IMR-90 (cell line): Measurements from ENCODE around the gene PIP5K1C. TPM values are rescaled to one million over a fixed set of nuclear protein-coding genes. Genes with fewer than 3 reads are reported as not detected.

Experiments used
- ATAC-seq: fragments of 200-7000 bp; cut with Tn5 transposase; 2 replicates; pipeline ENCODE4 v1.9.1; 2020; ENCODE audit warnings: low read depth, mild to moderate bottlenecking, moderate library complexity
- BruUV-seq: library from RNA; stranded (reverse); fragments of 400-500 nt; replicated peaks from 2 replicates; lab custom pipeline; 2021; lab: Mats Ljungman, UMichigan
- CTCF ChIA-PET: fragments of 300-600 bp; formaldehyde crosslinking; extraction: SDS; loops from one replicate; lab custom pipeline; 2021; ENCODE audit warnings: antibody characterized with exemption; lab: Yijun Ruan, JAX
- POLR2A ChIA-PET: fragments of 300-600 bp; sonication (Branson Sonifier 250); formaldehyde crosslinking; loops from one replicate; lab custom pipeline; 2022; ENCODE audit warnings: antibody characterized with exemption; ENCODE audit not compliant: unreplicated experiment; lab: Charles Lee
- DNase-seq: peaks from one replicate; pipeline ENCODE4 v3.0.0; 2013
- H2AFZ ChIP-seq: replicated peaks from 2 replicates; pipeline ENCODE3; 2013; ENCODE audit warnings: low read length, mild to moderate bottlenecking; ENCODE audit not compliant: poor library complexity
- H2AK5ac ChIP-seq: 2 replicates; pipeline ENCODE4 v1.6.1; 2013; ENCODE audit warnings: low read depth, low read length, inconsistent platforms
- H2AK9ac ChIP-seq: replicated peaks from 2 replicates; pipeline ENCODE3; 2013; ENCODE audit warnings: mild to moderate bottlenecking, low read depth, low read length, moderate library complexity; ENCODE audit not compliant: poor library complexity
- H2BK120ac ChIP-seq: 2 replicates; pipeline ENCODE4 v1.6.1; 2013; ENCODE audit warnings: low read depth, low read length, inconsistent platforms
- H2BK15ac ChIP-seq: 3 replicates; pipeline ENCODE4 v1.6.1; 2013; ENCODE audit warnings: low read depth, low read length, inconsistent platforms
- H2BK20ac ChIP-seq: 2 replicates; pipeline ENCODE4 v1.6.1; 2013; ENCODE audit warnings: low read depth, mild to moderate bottlenecking, inconsistent platforms, low read length, moderate library complexity
- H2BK5ac ChIP-seq: 2 replicates; pipeline ENCODE4 v1.6.1; 2013; ENCODE audit warnings: mild to moderate bottlenecking, low read depth, low read length, inconsistent platforms; ENCODE audit not compliant: poor library complexity, severe bottlenecking
- H3K14ac ChIP-seq: replicated peaks from 2 replicates; pipeline ENCODE4 v1.6.1; 2013; ENCODE audit warnings: low read depth, low read length, inconsistent platforms
- H3K18ac ChIP-seq: 2 replicates; pipeline ENCODE4 v1.6.1; 2013; ENCODE audit warnings: low read depth, low read length, control low read depth
- H3K23ac ChIP-seq: 2 replicates; pipeline ENCODE4 v1.6.1; 2013; ENCODE audit warnings: low read depth, low read length, inconsistent platforms
- H3K27ac ChIP-seq: 2 replicates; pipeline ENCODE4 v1.5.1; 2013; ENCODE audit warnings: mild to moderate bottlenecking, control low read depth, low read length; ENCODE audit not compliant: insufficient read depth
- H3K27me3 ChIP-seq: 2 replicates; pipeline ENCODE4 v1.6.1; 2013; ENCODE audit warnings: low read length; ENCODE audit not compliant: control insufficient read depth, insufficient read depth
- H3K36me3 ChIP-seq: 2 replicates; pipeline ENCODE4 v1.6.1; 2013; ENCODE audit warnings: low read length, mixed read lengths; ENCODE audit not compliant: control insufficient read depth, insufficient read depth
- H3K4ac ChIP-seq: 2 replicates; pipeline ENCODE4 v1.6.1; 2013; ENCODE audit warnings: low read depth, low read length, inconsistent platforms
- H3K4me1 ChIP-seq: 2 replicates; pipeline ENCODE4 v1.6.1; 2013; ENCODE audit warnings: low read length, mixed read lengths; ENCODE audit not compliant: control insufficient read depth, insufficient read depth
- H3K4me2 ChIP-seq: 2 replicates; pipeline ENCODE4 v1.6.1; 2013; ENCODE audit warnings: low read depth, mild to moderate bottlenecking, control low read depth, low read length, moderate library complexity
- H3K4me3 ChIP-seq: 2 replicates; pipeline ENCODE4 v1.5.1; 2013; ENCODE audit warnings: low read depth, mild to moderate bottlenecking, control low read depth, low read length, moderate library complexity; ENCODE audit not compliant: insufficient read depth
- H3K56ac ChIP-seq: 2 replicates; pipeline ENCODE4 v1.6.1; 2013; ENCODE audit warnings: low read length, inconsistent platforms; ENCODE audit not compliant: insufficient read depth; ENCODE audit errors: extremely low read depth
- H3K79me1 ChIP-seq, 2 experiments: 2 replicates each; pipeline ENCODE4 v1.6.1; 2013; ENCODE audit warnings: low read length in 2 of 2, inconsistent platforms in 1 of 2, low read depth in 1 of 2
- H3K9ac ChIP-seq: 2 replicates; pipeline ENCODE4 v1.6.1; 2013; ENCODE audit warnings: low read depth, low read length, control low read depth
- H3K9me1 ChIP-seq: 2 replicates; pipeline ENCODE4 v1.6.1; 2013; ENCODE audit warnings: low read length, inconsistent platforms; ENCODE audit not compliant: insufficient read depth
- H3K9me3 ChIP-seq: 2 replicates; pipeline ENCODE4 v1.6.1; 2013; ENCODE audit warnings: low read length; ENCODE audit not compliant: control insufficient read depth, insufficient read depth
- H4K20me1 ChIP-seq: 2 replicates; pipeline ENCODE4 v1.6.1; 2013; ENCODE audit warnings: low read length, inconsistent platforms; ENCODE audit not compliant: insufficient read depth
- H4K5ac ChIP-seq: 2 replicates; pipeline ENCODE4 v1.6.1; 2013; ENCODE audit warnings: mild to moderate bottlenecking, low read depth, low read length, control low read depth
- H4K8ac ChIP-seq, 2 experiments: 2 replicates each; pipeline ENCODE4 v1.6.1; 2013; ENCODE audit warnings: low read depth in 2 of 2, low read length in 2 of 2, control low read depth in 1 of 2, inconsistent platforms in 1 of 2
- H4K91ac ChIP-seq: 2 replicates; pipeline ENCODE4 v1.6.1; 2013; ENCODE audit warnings: low read depth, low read length, inconsistent platforms; ENCODE audit not compliant: insufficient read depth
- CEBPB ChIP-seq: IDR thresholded peaks from 2 replicates; pipeline ENCODE4 v1.6.1; 2012; ENCODE audit warnings: low read depth, low read length, improper control_type of control experiment
- CHD1 ChIP-seq: IDR thresholded peaks from 2 replicates; pipeline ENCODE4 v1.6.1; 2012; ENCODE audit warnings: low read depth, low read length, improper control_type of control experiment
- FOS ChIP-seq: fragments of 150-350 bp; IDR thresholded peaks from 2 replicates; pipeline ENCODE4 v1.6.1; 2016; ENCODE audit warnings: low read depth, low read length
- MAFK ChIP-seq: IDR thresholded peaks from 2 replicates; pipeline ENCODE4 v1.6.1; 2012; ENCODE audit warnings: low read depth, low read length, improper control_type of control experiment
- MAZ ChIP-seq: IDR thresholded peaks from 2 replicates; pipeline ENCODE4 v1.6.1; 2012; ENCODE audit warnings: low read depth, mild to moderate bottlenecking, low read length, improper control_type of control experiment, moderate library complexity, borderline replicate concordance
- MXI1 ChIP-seq: IDR thresholded peaks from 2 replicates; pipeline ENCODE4 v1.6.1; 2012; ENCODE audit warnings: low read depth, mild to moderate bottlenecking, low read length, moderate library complexity, borderline replicate concordance
- NFE2L2 ChIP-seq: fragments of 150-350 bp; IDR thresholded peaks from 2 replicates; pipeline ENCODE4 v1.6.1; 2016; ENCODE audit warnings: low read depth, mild to moderate bottlenecking, low read length
- POLR2A ChIP-seq: IDR thresholded peaks from 2 replicates; pipeline ENCODE4 v1.6.1; 2012; ENCODE audit warnings: mild to moderate bottlenecking, low read depth, low read length
- RAD21 ChIP-seq: IDR thresholded peaks from 2 replicates; pipeline ENCODE4 v1.6.1; 2012; ENCODE audit warnings: low read length, improper control_type of control experiment
- RCOR1 ChIP-seq: IDR thresholded peaks from 2 replicates; pipeline ENCODE4 v1.6.1; 2012; ENCODE audit warnings: mild to moderate bottlenecking, low read length, improper control_type of control experiment; ENCODE audit not compliant: insufficient replicate concordance
- RFX5 ChIP-seq: IDR thresholded peaks from 2 replicates; pipeline ENCODE4 v1.8.0; 2012; ENCODE audit warnings: low read depth, mild to moderate bottlenecking, low read length, moderate library complexity
- SMC3 ChIP-seq: fragments of 150-350 bp; IDR thresholded peaks from 2 replicates; pipeline ENCODE4 v1.6.1; 2016; ENCODE audit warnings: low read depth, mild to moderate bottlenecking, antibody characterized with exemption, low read length, moderate library complexity
- WGBS, 2 experiments: methylation state at CpG; one replicate each; pipeline versions ENCODE4 v1.1.5 to v1.1.7; 2013; ENCODE audit warnings: missing lambda C conversion rate in 2 of 2; ENCODE audit not compliant: insufficient read length in 1 of 2; ENCODE audit errors: extremely low coverage in 2 of 2; 5-methylcytosine and 5-hydroxymethylcytosine counted together
- dilution Hi-C: fragments of 300-500 bp; cut with HindIII; formaldehyde crosslinking; loops from one replicate; pipeline ENCODE4 v1.14.3; 2018; ENCODE audit warnings: low sequenced_read_pairs; ENCODE audit not compliant: unreplicated experiment
- in situ Hi-C: fragments of 300-500 bp; cut with MboI; formaldehyde crosslinking; loops from 3 replicates; pipeline ENCODE4 v1.14.3; 2019; ENCODE audit warnings: low sequenced_read_pairs, inconsistent platforms, mixed read lengths
- intact Hi-C: fragments of 100-400 bp; cut with micrococcal nuclease; formaldehyde crosslinking; loops from 2 replicates; pipeline ENCODE4 v1.10.0; 2022
- polyA plus RNA-seq, 3 experiments: library from polyadenylated mRNA; depleted of rRNA; stranded (reverse); fragments of >200 nt; gene quantifications; 2 replicates each; pipeline ENCODE4 v1.2.3, GENCODE V29; 2012; ENCODE audit warnings: low replicate concordance in 1 of 3
- total RNA-seq: library from RNA; depleted of rRNA; stranded (reverse); fragments of >200 nt; gene quantifications from 2 replicates; pipeline ENCODE4 v1.2.3, GENCODE V29; 2012
- TF ChIP-seq, protein P1 (sequence below): fragments of 150-350 bp; IDR thresholded peaks from 2 replicates; pipeline ENCODE4 v1.6.1; 2016; ENCODE audit warnings: low read depth, mild to moderate bottlenecking, low read length, moderate library complexity, borderline replicate concordance
- TF ChIP-seq, protein P2 (sequence below): conservative IDR thresholded peaks from 2 replicates; pipeline ENCODE4 v1.5.1; 2012; ENCODE audit warnings: mild to moderate bottlenecking, low read depth, low read length, improper control_type of control experiment
- TF ChIP-seq, protein P3 (sequence below): fragments of 150-350 bp; IDR thresholded peaks from 2 replicates; pipeline ENCODE4 v1.6.1; 2017; ENCODE audit warnings: mild to moderate bottlenecking, antibody characterized with exemption, low read length, low read depth

Gene PIP5K1C
- total and polyA plus RNA-seq, 2 of the 4 experiments (the other 2 are of a cell fraction): 13.6 to 23.3 TPM

DNA sequence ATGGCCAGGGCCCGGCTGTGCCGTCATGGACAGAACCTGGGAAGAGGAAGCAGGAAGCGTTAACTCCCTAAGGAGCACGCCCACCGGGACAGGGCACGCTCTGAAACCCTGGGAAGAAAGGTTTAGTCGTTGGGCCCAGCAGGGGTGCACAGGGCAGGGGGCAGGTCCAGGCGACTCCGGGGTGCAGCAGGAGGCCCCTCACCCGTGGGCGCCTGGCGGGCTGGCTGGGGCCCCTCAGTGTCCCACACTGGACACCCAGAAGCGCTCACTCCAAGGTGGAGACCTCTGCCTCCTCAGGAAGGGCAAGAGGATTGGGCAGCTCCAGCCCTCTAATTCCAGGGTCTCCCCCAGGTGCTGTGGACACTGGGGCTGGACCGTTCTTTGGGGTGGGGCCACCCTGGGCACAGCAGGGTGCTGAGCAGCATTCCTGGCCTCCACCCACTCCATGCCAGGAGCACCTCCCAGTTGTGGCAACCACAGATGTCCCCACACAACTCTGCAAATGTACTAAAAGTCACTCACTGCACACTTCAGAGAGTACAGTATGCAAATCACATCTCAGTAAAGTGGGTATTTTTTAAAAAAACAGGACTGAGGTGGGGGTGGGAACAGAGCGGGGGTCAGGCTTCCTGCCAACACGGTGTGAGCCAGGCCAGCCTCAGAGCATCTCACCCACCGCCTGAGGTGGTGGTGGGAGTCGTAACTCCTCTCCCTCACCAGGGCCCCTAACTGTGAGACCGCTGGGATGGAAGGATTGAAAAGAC, 35.2 kb downstream of the PIP5K1C start:
- no TSS peak for BruUV-seq
- CTCF ChIA-PET: no interaction called here
- TF ChIP-seq FOS (no peak), MAFK (no peak), MXI1 (no peak), RFX5 (no peak), CHD1 (no peak), POLR2A (no peak), MAZ (no peak), RCOR1 (no peak), NFE2L2 (no peak), RAD21 (no peak), CEBPB (no peak), SMC3 (no peak)
- TF ChIP-seq, protein P1, sequence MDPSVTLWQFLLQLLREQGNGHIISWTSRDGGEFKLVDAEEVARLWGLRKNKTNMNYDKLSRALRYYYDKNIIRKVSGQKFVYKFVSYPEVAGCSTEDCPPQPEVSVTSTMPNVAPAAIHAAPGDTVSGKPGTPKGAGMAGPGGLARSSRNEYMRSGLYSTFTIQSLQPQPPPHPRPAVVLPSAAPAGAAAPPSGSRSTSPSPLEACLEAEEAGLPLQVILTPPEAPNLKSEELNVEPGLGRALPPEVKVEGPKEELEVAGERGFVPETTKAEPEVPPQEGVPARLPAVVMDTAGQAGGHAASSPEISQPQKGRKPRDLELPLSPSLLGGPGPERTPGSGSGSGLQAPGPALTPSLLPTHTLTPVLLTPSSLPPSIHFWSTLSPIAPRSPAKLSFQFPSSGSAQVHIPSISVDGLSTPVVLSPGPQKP: no peak
- TF ChIP-seq, protein P2, sequence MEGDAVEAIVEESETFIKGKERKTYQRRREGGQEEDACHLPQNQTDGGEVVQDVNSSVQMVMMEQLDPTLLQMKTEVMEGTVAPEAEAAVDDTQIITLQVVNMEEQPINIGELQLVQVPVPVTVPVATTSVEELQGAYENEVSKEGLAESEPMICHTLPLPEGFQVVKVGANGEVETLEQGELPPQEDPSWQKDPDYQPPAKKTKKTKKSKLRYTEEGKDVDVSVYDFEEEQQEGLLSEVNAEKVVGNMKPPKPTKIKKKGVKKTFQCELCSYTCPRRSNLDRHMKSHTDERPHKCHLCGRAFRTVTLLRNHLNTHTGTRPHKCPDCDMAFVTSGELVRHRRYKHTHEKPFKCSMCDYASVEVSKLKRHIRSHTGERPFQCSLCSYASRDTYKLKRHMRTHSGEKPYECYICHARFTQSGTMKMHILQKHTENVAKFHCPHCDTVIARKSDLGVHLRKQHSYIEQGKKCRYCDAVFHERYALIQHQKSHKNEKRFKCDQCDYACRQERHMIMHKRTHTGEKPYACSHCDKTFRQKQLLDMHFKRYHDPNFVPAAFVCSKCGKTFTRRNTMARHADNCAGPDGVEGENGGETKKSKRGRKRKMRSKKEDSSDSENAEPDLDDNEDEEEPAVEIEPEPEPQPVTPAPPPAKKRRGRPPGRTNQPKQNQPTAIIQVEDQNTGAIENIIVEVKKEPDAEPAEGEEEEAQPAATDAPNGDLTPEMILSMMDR: no peak
- TF ChIP-seq, protein P3, sequence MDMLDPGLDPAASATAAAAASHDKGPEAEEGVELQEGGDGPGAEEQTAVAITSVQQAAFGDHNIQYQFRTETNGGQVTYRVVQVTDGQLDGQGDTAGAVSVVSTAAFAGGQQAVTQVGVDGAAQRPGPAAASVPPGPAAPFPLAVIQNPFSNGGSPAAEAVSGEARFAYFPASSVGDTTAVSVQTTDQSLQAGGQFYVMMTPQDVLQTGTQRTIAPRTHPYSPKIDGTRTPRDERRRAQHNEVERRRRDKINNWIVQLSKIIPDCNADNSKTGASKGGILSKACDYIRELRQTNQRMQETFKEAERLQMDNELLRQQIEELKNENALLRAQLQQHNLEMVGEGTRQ: no peak

More for the DNA sequence above, 35.2 kb downstream of the PIP5K1C start:
- H3K9ac ChIP-seq: no peak overlapping the region
- H4K20me1 ChIP-seq: peaks cover 17% of the 10 kb centered on the region
- H2BK5ac ChIP-seq: no peak overlapping the region
- H3K27ac ChIP-seq: no peak overlapping the region
- H2BK120ac ChIP-seq: no peak overlapping the region
- in situ Hi-C loops (loop anchor here (5.0 kb wide), 1 partner anchor 37 kb away; the partner anchor contains the start of gene PIP5K1C), dilution Hi-C loops (no loop called here), intact Hi-C loops (loop anchor here (5.0 to 10.0 kb wide), 3 partner anchors 157 to 540 kb away; no protein-coding TSS in a partner anchor)
- peaks cover 36% of the 10 kb centered on the region for H3K36me3 ChIP-seq
- peaks cover 6 to 29% of the 10 kb centered on the region in 2 experiments for H3K79me1 ChIP-seq
- H3K9me1 ChIP-seq: no peaks in the 10 kb centered on the region
- no peak overlapping the region for H2BK15ac ChIP-seq
- H4K5ac ChIP-seq: no peak overlapping the region
- no peak overlapping the region for H3K23ac ChIP-seq
- 100% methylated on average over 2 of the region's 19 CpGs; no CpG with 5 or more reads in 1 of the 2 experiments for WGBS, 2 experiments
- no peak overlapping the region for H3K18ac ChIP-seq
- H3K4me2 ChIP-seq: no peak overlapping the region
- no peak overlapping the region for H3K56ac ChIP-seq
- H2BK20ac ChIP-seq: no peak overlapping the region
- no peaks in the 10 kb centered on the region for H3K9me3 ChIP-seq
- ATAC-seq (no peak), DNase-seq (no peak)
- H4K91ac ChIP-seq: no peak overlapping the region
- peak overlapping the region; percentile 90 for H2AK9ac ChIP-seq
- H3K4me1 ChIP-seq: no peaks in the 10 kb centered on the region
- H2AFZ ChIP-seq: peak overlapping the region; percentile 70
- H3K4ac ChIP-seq: no peak overlapping the region
- H3K14ac ChIP-seq: no peak overlapping the region
- no peak overlapping the region for H3K4me3 ChIP-seq
- no peaks in the 10 kb centered on the region for H3K27me3 ChIP-seq
- POLR2A ChIA-PET: no interaction called here
- H2AK5ac ChIP-seq: no peak overlapping the region
- H4K8ac ChIP-seq: no peak overlapping the region
